Neural cell (in vitro differentiated cells): Measurements from ENCODE around the gene ZNF853. TPM values are rescaled to one million over a fixed set of nuclear protein-coding genes. Genes with fewer than 3 reads are reported as not detected.
A peak's percentile ranks its signal among the peaks of the same experiment; 100 is the strongest.

Source experiments
- H2AFZ ChIP-seq: fragments of 200-600, 300-800 bp; sonication (generic), shearing (Covaris generic); 2 replicates; pipeline ENCODE4 v1.6.0; 2014; ENCODE audit warnings: low read depth, mild to moderate bottlenecking, antibody characterized with exemption, low read length, moderate library complexity
- H3F3A ChIP-seq: fragments of 200-600 bp; shearing (Covaris generic); 2 replicates; pipeline ENCODE4 v1.6.1; 2016; ENCODE audit warnings: mild to moderate bottlenecking, moderate library complexity, mixed read lengths, antibody characterized with exemption, low read length; ENCODE audit not compliant: insufficient read depth, poor library complexity, severe bottlenecking
- H3K27ac ChIP-seq: fragments of 200-600, 300-800 bp; sonication (generic), shearing (Covaris generic); 2 replicates; pipeline ENCODE4 v1.5.1; 2014; ENCODE audit warnings: mild to moderate bottlenecking, low read length, moderate library complexity
- H3K27me3 ChIP-seq: fragments of 300-800, 200-600 bp; sonication (generic), shearing (Covaris generic); 2 replicates; pipeline ENCODE4 v1.6.0; 2014; ENCODE audit warnings: mild to moderate bottlenecking, low read depth, low read length, moderate library complexity; ENCODE audit not compliant: insufficient read depth
- H3K36me3 ChIP-seq: fragments of 300-800, 200-600 bp; sonication (generic), shearing (Covaris generic); 2 replicates; pipeline ENCODE4 v1.5.1; 2014; ENCODE audit warnings: mild to moderate bottlenecking, antibody characterized with exemption, low read length, moderate library complexity; ENCODE audit not compliant: insufficient read depth
- H3K4me2 ChIP-seq: fragments of 300-800, 200-600 bp; sonication (generic), shearing (Covaris generic); 2 replicates; pipeline ENCODE4 v1.6.0; 2014; ENCODE audit warnings: mild to moderate bottlenecking, low read length
- H3K4me3 ChIP-seq: fragments of 300-800, 200-600 bp; sonication (generic), shearing (Covaris generic); 2 replicates; pipeline ENCODE4 v1.5.1; 2014; ENCODE audit warnings: mild to moderate bottlenecking, low read length, moderate library complexity
- H3K79me2 ChIP-seq: fragments of 200-600 bp; shearing (Covaris generic); replicated peaks from 2 replicates; pipeline ENCODE4 v1.6.0; 2014; ENCODE audit warnings: mild to moderate bottlenecking, low read length, moderate library complexity; ENCODE audit not compliant: insufficient read depth
- H3K9ac ChIP-seq: fragments of 300-800, 200-600 bp; sonication (generic), shearing (Covaris generic); 2 replicates; pipeline ENCODE4 v1.6.1; 2016; ENCODE audit warnings: mild to moderate bottlenecking, low read length, mixed read lengths
- H3K9me2 ChIP-seq: fragments of 200-600 bp; shearing (Covaris generic); 2 replicates; pipeline ENCODE4 v1.6.1; 2016; ENCODE audit warnings: mild to moderate bottlenecking, low read length, mixed read lengths; ENCODE audit not compliant: insufficient read depth
- H3K9me3 ChIP-seq: fragments of 200-600, 300-800 bp; sonication (generic), shearing (Covaris generic); 2 replicates; pipeline ENCODE4 v1.6.1; 2016; ENCODE audit warnings: mild to moderate bottlenecking, mixed run types, low read length, moderate library complexity, mixed read lengths
- H4K20me1 ChIP-seq: fragments of 200-600 bp; shearing (Covaris generic); 2 replicates; pipeline ENCODE4 v1.6.1; 2016; ENCODE audit warnings: mild to moderate bottlenecking, mixed run types; ENCODE audit not compliant: insufficient read depth
- CTCF ChIP-seq: fragments of 450-650 bp; IDR thresholded peaks from 2 replicates; pipeline ENCODE4 v1.5.1; 2014; ENCODE audit warnings: antibody characterized with exemption, mild to moderate bottlenecking, moderate library complexity; ENCODE audit not compliant: poor library complexity, severe bottlenecking
- EP300 ChIP-seq: fragments of 450-650 bp; conservative IDR thresholded peaks from 2 replicates; pipeline ENCODE4 v1.6.1; 2014; ENCODE audit warnings: antibody characterized with exemption, mild to moderate bottlenecking, moderate library complexity; ENCODE audit not compliant: poor library complexity, severe bottlenecking
- EZH2 ChIP-seq: fragments of 200-600, 300-800 bp; shearing (Covaris generic), sonication (generic); IDR thresholded peaks from 2 replicates; pipeline ENCODE4 v1.6.1; 2014; ENCODE audit warnings: antibody characterized with exemption, low read length, borderline replicate concordance, mild to moderate bottlenecking; ENCODE audit not compliant: insufficient read depth, poor library complexity, severe bottlenecking
- MXI1 ChIP-seq: fragments of 450-650 bp; conservative IDR thresholded peaks from 2 replicates; pipeline ENCODE4 v1.6.1; 2014; ENCODE audit warnings: antibody characterized with exemption, mild to moderate bottlenecking; ENCODE audit not compliant: poor library complexity, severe bottlenecking
- POLR2AphosphoS5 ChIP-seq: IDR thresholded peaks from 2 replicates; pipeline ENCODE4 v1.6.1; 2012
- REST ChIP-seq: IDR thresholded peaks from 2 replicates; pipeline ENCODE4 v1.6.1; 2012; ENCODE audit warnings: borderline replicate concordance
- SMC3 ChIP-seq: fragments of 450-650 bp; conservative IDR thresholded peaks from 2 replicates; pipeline ENCODE4 v1.6.1; 2014; ENCODE audit warnings: antibody characterized with exemption, mild to moderate bottlenecking, moderate library complexity; ENCODE audit not compliant: poor library complexity
- TAF1 ChIP-seq: IDR thresholded peaks from 2 replicates; pipeline ENCODE4 v1.6.1; 2012; ENCODE audit warnings: low read depth
- polyA plus RNA-seq: library from polyadenylated mRNA; depleted of rRNA; stranded (reverse); fragments of >200 nt; gene quantifications from 2 replicates; pipeline ENCODE4 v1.2.3, GENCODE V29; 2014

Gene ZNF853
- polyA plus RNA-seq, 1 donor from 2014 or later = 8.7 TPM

GRCh38 chr7:6636741-6637543 is 21.5 kb downstream of the ZNF853 start, which contains the start of gene ZNF316:
TSS of gene ZNF316 (plus strand) at chr7:6637318. CDS start at chr7:6642410, 5,092 bp downstream.
- peak within 1 kb of the TSS; percentile 96 for H3K4me3 ChIP-seq
- no peaks in the 10 kb centered on the region for H3K27me3 ChIP-seq
- H3K36me3 ChIP-seq = no peaks in the 10 kb centered on the region
- H3K79me2 ChIP-seq = peaks cover 31% of the 10 kb centered on the region
- peak within 1 kb of the TSS; percentile 48 for H3K4me2 ChIP-seq
- H3K27ac ChIP-seq = peak within 1 kb of the TSS; percentile 24
- TF ChIP-seq EP300 (no peak), TAF1 (peak; percentile 38), POLR2AphosphoS5 (peak; percentile 76), MXI1 (peak; percentile 58)
- no peaks in the 10 kb centered on the region for H3K9me2 ChIP-seq
- H3F3A ChIP-seq = no peaks in the 10 kb centered on the region
- H4K20me1 ChIP-seq = no peaks in the 10 kb centered on the region
- H3K9ac ChIP-seq = peak within 1 kb of the TSS; percentile 83
- H2AFZ ChIP-seq = peak within 1 kb of the TSS; percentile 73
- no peaks in the 10 kb centered on the region for H3K9me3 ChIP-seq

GRCh38 chr7:6637544-6638229 is 22.3 kb downstream of the ZNF853 start:
- peak overlapping the region; percentile 91 for H3K4me3 ChIP-seq
- H3K79me2 ChIP-seq = peaks cover 31% of the 10 kb centered on the region
- H3F3A ChIP-seq = no peaks in the 10 kb centered on the region
- no peaks in the 10 kb centered on the region for H3K9me3 ChIP-seq
- H3K9me2 ChIP-seq = no peaks in the 10 kb centered on the region
- TF ChIP-seq POLR2AphosphoS5 (no peak), SMC3 (no peak), EZH2 (no peak), MXI1 (no peak), EP300 (no peak), REST (no peak), TAF1 (no peak), CTCF (peak; percentile 40)
- no peaks in the 10 kb centered on the region for H3K36me3 ChIP-seq
- peak overlapping the region; percentile 48 for H3K4me2 ChIP-seq
- no peaks in the 10 kb centered on the region for H4K20me1 ChIP-seq
- H2AFZ ChIP-seq = no peak overlapping the region
- peak overlapping the region; percentile 16 for H3K27ac ChIP-seq
- no peaks in the 10 kb centered on the region for H3K27me3 ChIP-seq
- H3K9ac ChIP-seq = peak overlapping the region; percentile 80
